ENCODE data around the gene PSME1.
A peak's percentile ranks its signal among the peaks of the same experiment; 100 is the strongest.

PSME1 gene

GRCh38 chr14:24177041-24177825 lies 41.2 kb downstream of the PSME1 start:
- no peak for DNase-seq

GRCh38 chr14:24177891-24178290 lies 41.9 kb downstream of the PSME1 start:
- no peak for DNase-seq

DNA sequence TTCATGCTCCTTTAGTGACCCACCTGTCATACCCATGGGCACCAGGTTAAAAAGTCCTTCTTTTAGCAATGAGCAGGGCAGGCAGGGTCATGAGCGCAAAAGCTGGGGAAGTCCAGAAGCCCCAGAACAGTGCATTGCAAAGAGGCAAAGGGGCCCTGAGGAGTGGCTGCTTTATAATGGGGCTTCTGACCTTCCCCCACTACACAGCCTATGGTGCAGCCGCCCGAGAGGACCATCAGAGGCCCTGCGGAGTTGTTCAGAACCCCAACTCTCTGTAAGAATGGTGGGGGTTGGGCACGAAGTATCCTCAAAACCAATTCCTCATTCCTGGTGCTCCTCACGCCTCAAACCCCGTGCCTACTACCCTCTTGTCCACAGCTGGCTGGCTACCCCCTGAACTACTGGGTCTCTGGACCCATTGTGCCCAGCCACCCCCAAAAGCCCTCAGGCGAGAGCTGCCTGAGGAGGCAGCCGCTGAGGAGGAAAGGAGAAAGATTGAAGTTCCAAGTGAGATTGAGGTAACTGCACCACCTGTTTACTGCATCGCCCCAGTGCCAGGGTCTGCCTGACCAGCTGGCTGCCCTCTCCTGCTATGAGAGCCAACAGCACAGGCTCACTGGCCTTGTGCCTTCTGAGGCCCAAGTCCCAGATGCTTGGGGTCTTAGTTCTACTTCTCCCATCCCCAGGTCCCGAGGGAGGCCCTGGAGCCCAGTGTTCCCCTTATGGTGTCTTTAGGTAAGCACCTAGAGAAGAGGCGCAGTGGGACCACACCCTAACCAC lies 42.6 kb downstream of the PSME1 start:
- no peak for DNase-seq

DNA sequence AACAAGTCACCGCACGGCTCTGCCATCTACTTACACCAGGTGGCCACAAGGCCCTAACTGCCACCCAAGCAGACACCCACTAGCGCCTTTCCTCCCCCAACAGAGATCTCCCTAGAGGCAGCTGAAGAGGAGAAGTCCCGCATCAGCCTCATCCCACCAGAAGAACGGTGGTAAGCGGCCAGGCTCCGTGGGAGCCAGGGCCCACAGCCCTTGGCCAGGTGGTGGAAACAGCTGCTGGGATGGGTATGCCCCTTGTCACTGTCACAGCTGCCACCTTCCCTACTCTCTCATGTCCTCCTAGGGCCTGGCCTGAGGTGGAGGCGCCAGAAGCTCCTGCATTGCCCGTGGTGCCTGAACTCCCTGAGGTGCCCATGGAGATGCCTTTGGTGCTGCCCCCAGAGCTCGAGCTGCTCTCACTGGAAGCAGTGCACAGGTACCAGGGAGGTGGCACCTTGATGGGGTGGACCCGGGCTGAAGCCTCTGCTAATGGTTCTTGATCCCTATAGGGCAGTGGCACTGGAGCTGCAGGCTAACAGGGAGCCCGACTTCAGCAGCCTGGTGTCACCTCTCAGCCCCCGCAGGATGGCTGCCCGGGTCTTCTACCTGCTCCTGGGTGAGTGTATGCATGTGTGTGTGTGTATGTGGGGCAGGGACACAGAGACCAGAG lies 43.4 kb downstream of the PSME1 start:
- DNase-seq, result no peak

GRCh38 chr14:24179961-24180796 lies 44.2 kb downstream of the PSME1 start:
- DNase-seq, result peak; percentile 55

GRCh38 chr14:24181371-24182077 lies 45.5 kb downstream of the PSME1 start:
- no peak for DNase-seq

- DNase-seq, result no peak
These were observed 46.3 kb downstream of the PSME1 start for GRCh38 chr14:24182110-24182882.

GRCh38 chr14:24183014-24183481 lies 47.1 kb downstream of the PSME1 start:
- no peak for DNase-seq

DNA sequence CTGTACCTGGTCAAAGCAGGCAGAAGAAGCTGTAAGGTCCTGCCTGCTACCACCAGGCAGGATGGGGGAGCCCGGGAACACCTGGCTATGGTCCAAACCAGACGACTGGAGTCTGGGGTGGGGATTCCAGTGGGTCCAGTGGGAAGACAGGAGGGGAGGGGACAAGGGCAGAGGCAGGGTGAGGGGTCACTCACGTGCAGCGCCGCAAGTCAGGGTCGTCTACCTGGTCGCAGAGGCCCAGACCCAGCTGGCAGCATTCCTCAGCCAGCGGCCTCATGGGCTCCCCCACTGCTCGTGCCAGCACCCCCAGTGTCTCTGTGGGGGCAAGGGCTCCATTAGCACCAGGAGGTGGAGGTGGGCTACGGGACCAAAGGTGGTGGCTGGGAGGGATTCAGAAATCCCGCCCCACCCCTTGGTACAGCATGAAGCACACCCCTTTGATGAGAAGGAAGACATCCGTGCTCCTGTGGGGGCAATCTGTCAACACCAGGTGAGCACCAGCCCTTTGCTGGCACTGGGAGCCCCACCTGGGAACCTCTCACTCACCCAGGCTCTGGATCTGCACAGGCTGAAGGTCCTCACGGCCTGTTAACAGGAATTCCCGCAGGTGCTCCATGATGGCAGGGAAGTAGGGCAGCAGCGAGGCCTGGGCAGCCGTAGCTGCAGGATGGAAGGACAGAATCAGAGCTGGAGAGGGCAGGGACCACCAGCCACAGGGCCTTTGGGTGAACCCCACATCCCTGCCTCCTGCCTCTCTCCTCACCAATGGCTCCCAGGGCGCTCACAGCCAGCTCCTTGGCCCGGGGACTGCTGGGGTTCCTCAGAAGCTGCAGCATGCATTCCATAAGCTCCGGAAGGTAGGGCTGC lies 48.3 kb downstream of the PSME1 start:
- DNase-seq, result no peak

GRCh38 chr14:24185026-24185425 lies 49.0 kb downstream of the PSME1 start:
- no peak for DNase-seq

- no peak for DNase-seq
These were observed 49.7 kb downstream of the PSME1 start for GRCh38 chr14:24185741-24186140.

DNA sequence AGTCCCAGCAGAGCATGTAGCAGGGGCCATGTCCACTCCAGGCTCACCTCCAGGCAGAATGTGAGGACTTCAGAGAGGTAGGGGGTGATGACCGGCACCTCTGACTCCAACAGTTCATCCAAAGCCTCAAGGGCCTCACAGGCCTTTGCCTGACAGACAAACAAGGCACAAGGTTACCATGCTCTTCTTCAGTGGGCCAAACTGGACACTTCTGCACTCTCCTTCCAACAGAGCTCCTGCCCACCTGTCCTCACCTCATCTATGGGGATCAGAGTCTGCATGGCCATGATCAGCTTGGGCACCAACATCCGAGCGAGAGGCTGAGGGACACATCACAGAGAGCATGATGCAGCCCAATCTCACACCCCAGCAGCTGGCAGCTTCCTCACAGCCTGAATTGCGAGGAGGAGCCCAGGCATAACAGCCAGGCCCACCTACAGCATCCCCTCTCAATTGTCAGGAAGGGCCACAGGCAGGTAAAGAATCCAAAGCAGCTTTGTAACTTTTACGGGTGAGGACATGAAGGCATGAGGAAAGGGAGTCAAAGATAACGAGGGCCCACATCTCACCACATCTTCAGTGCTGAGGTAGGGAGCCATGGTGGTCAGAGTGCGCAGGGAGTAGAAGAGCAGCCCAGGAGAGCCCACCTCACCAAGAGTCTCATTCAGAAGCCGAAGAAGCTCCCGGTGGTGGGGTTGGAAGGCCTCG lies 51.0 kb downstream of the PSME1 start:
- DNase-seq, result no peak

DNA sequence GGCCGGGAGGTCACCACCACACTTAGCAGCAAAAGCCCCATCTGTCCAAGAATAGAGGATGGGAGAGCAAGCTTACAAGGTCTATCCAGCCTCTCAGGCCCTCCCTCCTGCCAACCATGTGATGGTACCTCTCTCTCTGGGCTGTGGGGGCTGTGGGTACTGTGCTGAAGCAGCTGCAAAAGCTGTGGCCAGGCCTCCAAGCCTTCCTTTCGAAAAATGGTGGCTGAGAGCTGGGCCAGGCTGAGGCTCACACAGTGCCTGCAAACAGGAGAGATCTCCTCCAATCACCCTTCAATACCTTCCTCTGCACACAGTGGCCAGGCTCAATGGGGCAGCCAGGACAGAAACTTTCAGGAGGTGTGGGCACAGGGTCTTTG lies 51.5 kb downstream of the PSME1 start:
- no peak for DNase-seq
